GM12865 (cell line): Measurements from ENCODE around the gene HLX.

Experiments used
- DNase-seq: peaks from one replicate; pipeline ENCODE4 v3.0.0; 2010; ENCODE audit warnings: low read depth
- H3K4me3 ChIP-seq: 2 replicates; pipeline ENCODE4 v1.5.1; 2011; ENCODE audit warnings: mild to moderate bottlenecking, low read depth, low read length, control low read depth
- CTCF ChIP-seq: IDR thresholded peaks from 2 replicates; pipeline ENCODE4 v1.5.1; 2011; ENCODE audit warnings: low read length, control low read depth, low read depth, inconsistent platforms; ENCODE audit not compliant: insufficient read depth; ENCODE audit errors: missing control alignments

Gene HLX

GRCh38 chr1:220928725-220929300 lies 49.6 kb downstream of the HLX start:
- H3K4me3 ChIP-seq, result no peak overlapping the region
- no peak for DNase-seq
- TF ChIP-seq CTCF, result no peak

GRCh38 chr1:220929304-220929703 lies 50.1 kb downstream of the HLX start:
- DNase-seq, result no peak
- no peak overlapping the region for H3K4me3 ChIP-seq

More at GRCh38 chr1:220929304-220929703, 50.1 kb downstream of the HLX start:
- no peak for TF ChIP-seq CTCF
